GM18907 (cell line): ENCODE results near the gene JADE2.
A peak's percentile ranks its signal among the peaks of the same experiment; 100 is the strongest.
"Not testable (repeated sequence)": the region's sequence is repeated elsewhere in the genome, so short reads cannot be mapped to it uniquely, and the experiment has no call there.

Experiments used
- ATAC-seq: cut with Tn5 transposase; IDR thresholded peaks from one replicate; pipeline ENCODE4 v1.9.1; 2021; ENCODE audit warnings: mild to moderate bottlenecking, moderate library complexity; ENCODE audit not compliant: unreplicated experiment

The JADE2 gene

DNA sequence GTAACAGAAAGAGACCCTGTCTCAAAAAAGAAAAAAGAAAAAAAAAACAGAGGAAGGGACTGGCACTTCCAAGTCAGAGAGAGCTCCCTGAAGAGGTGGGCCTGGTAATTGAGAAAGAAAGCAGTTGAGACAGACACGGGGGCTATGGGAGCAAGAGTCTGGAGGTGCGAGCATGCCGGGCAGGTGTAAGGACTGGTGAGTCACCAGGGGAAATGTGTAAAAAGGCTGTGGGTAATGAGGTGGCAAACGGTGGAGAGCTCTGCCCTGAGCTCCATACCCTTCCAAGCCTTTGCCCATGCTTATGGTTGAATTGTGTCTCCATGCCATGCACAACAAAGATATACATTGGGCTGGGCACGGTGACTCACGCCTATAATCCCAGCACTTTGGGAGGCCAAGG lies 18.0 kb upstream of the JADE2 start:
- ATAC-seq, result no peak

DNA sequence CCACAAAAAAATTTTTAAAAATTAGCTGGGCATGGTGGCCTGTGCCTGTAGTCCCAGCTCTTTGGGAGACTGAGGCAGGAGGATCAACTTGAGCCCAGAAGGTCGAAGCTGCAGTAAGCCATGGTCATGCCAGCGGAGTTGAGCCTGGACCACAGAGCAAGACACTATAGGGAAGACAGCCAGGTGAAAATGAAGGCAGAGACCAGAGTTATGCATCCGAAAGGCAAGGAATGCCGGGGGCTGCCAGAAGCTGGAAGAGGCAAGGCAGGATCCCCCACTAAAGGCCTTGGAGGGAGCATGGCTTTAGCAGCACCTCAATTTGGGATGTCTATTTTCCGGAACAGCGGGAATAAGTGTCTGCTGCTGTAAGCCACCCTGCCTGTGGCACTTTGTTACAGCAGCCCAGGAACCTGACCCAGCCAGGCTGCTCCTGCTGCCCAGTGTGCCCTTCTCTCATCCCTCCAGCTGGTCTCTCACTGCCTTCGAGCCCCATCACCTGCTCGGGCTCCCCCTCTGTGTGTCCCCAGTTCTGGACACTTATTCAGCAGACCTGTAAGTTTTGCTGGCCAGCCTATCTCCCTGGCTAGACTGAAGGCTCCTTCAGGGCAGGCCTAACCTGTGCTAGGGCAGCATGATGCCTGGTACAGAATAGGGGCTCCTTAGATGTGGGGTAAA lies 16.8 kb upstream of the JADE2 start:
- ATAC-seq, result no peak

DNA sequence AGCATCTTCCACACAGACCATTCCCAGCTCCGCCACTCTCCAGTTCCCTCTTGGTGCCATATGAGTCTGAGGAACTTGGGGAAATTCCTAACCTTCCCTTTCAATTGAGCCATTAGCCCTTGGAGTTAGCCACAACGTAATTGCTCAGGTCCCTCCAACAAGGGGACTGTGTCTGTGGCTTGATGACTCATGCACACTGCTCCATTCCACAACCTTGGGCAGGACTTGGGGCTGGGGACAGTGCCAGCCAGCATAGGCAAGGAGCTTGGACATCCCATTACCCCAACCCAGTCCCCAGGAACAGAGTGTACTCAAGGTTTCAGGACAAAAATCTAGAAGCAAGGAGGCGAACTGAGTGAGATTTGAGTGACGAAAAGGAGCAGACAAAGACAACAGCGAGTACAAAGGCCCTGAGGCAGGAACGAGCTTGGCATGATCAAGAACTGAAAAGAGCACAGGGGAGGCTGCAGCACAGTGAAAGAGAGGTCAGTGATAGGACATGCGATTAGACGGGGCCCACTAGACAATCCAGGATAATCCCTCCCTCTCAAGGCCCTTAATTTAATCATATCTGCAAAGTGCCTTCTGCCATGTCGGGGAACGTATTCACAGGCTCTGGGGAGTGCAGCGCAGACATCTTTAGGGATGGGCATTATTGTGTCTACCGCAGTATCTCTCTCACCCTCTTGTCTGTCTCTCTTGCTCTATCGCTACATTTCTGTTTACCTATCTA lies 16.0 kb upstream of the JADE2 start:
- no peak for ATAC-seq

DNA sequence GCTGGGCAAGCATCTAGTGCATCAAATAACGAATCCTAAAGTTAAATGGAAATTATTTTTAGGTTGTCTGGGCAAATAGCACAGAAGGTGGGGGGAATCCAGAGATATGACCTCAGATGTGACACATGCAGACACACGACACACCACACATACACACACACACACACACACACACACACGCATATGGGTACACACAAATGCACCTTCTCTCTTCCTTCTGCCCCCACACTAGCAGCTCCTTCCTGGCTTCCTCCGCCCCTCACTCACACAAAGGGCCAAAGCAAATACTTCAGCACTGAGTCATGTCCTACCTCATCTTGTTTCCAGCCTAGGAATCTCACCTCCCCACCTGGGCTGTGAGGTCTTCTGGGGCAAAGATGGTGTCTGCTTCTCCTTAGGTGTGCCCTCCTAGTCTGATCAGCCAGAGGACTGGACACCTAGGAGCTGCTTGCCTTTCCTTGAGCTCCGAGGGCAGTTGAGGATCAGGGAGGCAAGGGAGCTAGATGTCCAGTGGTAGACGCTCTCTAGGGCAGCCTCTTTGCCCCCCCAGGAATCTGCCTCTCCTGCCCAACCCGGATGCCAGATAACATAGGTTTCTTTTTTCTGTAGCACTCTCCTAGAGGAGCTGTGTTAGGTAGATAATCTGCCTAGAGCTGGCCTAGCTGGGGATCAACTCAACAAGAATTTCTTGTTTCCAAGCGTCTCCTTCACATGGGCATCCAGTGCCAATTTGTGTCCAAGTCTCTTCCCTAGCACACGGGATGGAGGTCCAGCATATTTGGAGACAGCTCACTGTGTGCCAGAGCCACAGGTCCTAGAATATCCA lies 14.3 kb upstream of the JADE2 start:
- no peak for ATAC-seq

DNA sequence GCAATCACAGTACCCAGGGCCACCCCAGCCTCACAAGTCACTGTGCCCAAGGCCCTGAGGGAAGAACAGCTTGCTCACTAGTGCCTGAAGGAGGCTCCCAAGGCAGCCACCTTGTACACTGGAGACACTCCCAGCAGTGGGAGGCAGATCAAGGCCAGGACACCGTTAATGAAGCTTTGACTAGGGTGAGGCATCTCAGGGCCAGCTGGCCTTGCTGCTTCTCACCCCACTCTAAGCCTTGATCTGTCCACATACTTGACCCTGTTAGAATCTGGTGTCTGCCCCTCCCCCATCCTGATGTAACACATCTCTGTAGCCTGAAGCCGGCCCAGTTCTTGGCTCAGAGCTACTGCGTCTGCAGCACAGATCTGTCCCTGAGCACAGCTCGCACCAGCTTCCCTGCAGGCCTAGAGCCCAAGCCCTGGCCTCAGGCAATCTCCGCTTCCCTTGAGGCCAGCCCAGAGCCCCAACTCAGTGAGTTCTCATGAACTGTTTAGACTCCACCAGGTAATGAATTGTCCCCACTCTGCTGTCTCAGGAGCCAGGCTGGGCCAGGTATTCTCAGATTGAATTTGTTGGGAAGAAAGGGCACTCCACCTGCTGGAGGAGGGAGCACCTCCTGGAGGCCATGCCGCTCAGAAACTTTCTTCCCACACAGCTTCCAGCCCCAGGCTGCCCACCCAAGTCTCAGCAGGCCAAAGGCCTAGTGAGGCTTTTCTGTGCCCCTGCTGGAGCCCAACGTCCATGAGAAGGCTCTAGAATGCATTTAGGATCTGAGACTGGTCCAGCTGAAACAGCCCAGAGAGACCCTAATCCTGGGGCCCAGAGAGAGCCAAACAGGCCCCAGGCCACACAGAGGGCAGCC lies 13.4 kb upstream of the JADE2 start:
- no peak for ATAC-seq

DNA sequence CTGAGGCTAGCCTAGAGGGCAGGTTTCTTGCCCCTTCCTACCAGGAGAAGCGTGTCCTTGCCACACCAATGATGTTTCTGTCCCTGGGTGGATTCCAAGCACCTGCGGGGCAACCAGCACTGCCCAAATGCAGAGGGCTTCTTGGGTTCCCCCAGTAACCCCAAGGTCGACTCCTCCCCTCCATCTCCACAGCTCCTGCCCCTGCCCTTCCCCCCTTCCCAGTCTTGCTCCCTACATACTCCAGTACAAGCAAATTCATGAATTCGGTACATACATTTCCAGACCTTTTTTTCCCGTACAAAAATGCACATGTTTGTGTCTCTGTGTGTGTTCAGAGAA lies 12.8 kb upstream of the JADE2 start:
- ATAC-seq, result no peak

DNA sequence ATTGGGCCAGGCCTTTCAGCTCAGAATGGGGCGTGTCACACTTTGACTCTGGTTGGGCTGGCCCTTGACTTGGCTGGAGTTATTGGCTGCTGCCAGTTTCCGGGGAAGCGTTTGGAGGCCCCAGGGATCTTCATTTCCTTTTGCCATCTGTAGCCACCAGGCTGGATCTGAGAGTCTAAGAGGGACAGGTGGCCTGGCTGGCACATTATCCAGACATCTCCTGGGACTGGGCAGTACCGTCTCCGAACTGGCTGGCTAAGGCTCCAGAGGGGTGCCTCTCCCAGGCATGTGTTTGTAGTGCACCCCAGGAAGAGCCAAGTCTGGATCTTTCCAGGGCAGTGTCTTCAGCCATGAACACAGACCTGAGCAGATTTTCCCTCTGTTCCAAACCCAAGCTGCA lies 9.7 kb upstream of the JADE2 start:
- ATAC-seq, result no peak

DNA sequence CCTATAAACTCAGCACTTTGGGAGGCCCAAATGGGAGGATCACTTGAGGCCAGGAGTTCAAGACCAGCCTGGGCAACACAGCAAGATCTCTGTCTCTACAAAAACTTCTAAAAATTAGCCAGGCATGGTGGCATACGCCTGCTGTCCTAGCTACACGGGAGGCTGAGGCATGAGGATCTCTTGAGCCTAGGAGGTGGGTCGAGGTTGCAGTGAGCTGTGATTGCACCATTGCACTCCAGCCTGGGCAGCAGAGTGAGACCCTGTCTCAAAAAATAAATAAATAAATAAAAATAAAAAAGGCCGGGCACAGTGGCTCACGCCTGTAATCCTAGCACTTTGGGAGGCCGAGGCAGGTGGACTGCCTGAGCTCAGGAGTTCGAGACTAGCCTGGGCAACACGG lies 8.5 kb upstream of the JADE2 start:
- not testable (repeated sequence) for ATAC-seq

DNA sequence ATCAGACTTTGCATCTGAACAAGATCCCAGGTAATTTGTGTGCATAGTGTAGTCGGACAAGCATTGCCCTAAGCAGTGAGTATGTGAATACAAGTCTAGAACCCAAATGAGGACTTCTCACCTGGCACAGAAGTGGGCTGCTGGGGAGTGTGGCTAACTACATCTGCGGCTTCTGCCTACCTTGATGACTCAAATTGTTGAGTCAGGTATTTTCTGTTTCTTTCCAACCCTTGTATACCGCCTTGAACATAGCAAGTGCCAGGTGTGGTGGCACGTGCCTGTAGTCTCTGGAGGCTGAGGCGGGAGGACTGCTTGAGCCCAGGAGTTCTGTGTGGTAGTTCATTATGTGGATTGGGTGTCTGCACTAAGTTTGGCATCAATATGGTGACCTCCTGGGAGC lies 7.9 kb upstream of the JADE2 start:
- no peak for ATAC-seq

DNA sequence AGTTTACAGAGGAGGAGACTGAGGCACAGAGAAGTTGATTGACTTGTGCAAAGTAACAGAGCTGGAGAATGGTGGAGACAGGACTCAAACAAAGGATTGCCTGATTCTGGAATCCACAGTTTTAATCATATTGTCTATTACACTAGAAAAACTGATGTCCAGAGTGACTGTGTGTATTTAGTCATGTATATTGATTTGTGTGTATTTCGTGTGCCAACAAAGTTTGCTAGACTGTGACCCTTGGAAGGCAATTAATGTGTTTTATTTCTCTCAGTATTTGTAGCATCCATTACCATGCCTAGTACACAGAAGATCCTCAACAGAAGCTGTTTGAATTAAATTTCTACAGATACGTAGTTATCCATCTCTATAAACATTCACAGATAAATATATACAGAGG lies 5.5 kb upstream of the JADE2 start:
- no peak for ATAC-seq

DNA sequence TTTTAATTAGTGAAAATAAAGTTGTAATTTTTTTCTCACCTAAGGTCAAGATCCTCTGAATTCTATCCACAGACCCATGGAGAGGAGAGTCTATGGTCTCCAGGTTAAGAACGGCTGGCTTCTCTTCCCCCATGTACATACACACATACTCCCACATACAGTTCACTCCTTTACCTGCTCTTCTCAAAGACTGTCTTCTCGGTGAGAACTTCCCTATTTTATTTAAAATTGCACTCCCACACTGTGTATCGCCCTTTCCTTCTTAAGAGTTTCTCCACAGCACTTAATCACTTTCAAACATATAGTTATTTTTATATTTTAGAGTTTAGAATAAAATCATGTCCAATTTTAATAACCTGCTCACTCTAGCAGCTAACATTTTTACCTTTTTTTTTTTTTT lies 3.6 kb upstream of the JADE2 start:
- no peak for ATAC-seq

DNA sequence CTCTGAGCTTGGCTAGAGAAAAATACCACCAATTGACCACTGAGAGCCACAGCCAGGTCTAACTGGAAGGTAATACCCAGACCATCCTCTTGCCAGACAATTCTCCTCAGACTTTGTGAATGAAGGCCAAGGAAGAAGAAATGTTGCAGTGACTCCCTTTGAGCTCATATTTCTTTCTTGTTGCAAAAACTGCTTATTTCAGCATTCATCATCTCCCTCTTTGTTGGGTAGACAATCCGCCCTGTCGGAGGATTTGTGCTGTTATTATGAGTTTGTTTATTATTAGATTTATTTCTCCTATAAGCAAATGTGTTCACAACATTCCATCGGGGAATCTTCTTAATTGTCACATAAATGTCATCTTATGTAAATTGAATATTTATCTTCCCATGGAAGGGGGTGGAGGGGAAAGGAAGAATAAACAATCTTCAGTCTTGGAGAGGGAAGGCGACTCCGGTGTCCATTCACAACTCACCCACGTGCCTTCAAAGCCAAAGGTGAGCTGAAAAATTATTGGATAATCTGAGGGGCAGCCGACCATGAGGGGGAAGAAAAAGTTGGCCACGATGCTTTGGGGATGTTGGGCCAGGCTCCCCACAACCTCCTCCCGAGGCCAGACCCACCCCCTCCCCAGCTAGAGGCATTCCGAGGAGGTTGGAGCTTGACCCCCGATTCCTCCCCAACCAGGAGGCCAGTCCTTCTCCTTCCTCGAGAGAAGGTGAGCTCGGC lies 1.8 kb upstream of the JADE2 start:
- ATAC-seq, result no peak

DNA sequence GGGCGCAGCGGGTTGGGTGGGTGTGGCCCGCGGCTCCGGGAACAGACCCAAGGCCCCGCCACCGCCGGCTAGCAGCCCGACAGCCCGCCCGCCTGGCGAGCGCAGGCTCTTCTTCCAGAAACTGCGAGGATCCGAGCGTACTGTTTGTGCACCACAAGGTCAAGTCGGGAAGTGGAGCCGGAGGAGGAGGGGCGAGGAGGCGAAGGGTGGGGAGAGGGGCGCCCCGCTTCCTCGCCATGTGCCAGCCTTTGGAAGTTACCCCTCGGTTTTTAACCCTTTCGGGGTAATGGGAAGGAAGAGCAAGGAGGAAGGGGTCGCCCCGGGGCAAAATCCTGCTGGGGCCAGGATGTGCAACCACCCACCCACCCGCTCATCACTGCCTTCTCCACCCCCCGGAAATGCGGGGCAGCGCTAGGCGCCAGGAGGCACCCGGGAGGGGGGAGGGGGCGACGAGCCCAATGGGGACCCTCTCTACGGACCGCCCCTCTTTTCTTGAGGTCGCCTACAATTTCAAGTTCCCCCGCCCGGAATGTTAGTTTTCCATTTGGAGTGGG lies 1.1 kb upstream of the JADE2 start:
- no peak for ATAC-seq

DNA sequence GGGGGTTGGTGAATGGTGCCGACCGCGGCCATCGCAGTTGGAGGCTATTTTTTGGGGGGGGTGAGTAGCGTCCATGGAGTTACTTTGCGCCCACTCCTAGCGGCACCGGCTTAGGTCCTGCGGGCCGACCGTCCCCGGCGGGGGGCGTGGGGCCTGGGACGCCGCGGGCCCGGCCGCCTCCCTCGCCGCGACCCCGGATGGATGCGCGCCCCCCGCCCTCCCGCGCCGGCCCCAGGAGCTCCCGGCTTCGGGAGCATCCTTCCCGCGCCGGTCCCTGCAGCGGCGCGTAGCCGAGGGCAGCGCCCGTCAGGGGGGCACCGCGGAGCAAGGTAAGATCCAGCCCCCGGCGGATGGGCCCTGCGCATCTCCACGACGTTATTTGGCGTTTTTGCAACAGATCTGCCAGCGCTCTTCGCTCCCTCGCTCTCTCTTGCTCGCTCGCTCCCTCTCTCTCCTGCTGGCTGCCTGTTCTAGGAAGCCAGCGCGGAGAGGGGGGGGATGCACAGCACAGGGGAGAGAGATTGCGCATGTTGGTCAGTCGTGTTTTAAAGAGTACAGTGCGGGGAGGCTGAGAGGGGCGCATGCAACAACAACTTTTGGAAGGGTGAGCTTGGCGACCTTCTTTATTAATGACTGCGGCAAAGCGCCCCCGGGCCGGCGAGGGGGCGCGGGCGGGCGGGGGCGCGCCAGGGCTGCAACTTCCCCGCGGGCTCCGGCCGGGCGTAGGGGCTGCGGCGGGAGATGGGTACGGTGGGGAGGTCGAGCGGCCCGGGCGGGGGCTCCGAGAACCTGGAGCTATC lies 413 bp downstream of the JADE2 start:
- ATAC-seq, result peak; percentile 13

DNA sequence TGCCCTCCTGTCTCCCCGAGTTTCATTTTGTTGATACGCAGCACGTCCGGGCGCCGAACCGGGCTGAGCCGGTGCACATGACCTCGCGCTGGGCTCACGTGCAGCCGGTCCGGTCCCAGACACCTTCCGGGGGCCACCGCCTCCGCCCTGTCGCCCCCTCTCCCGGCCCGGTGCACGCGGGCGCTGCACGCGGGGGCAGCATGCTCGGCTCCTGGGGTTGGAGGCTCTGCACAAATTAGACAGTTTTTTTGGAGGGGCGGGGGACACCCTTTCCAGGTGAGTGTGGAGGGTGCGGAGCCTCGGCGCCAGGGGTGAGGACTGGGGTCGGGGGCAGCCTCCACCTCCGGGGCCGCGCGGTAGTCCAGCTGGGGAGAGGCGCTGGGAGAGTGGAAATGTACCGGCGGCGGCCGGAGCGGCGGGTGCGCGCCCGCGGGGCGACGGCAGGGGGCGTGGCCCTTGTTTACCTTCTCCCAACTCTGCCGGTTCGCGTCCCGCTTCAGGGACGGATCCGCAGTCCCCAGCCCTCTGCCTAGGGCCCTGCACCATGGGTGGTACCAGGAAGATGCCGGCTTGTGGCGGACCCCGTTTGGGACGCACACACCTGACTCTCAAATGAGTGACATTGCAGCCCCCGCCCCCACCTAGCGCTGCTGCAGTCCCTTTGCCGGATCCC lies 1.1 kb downstream of the JADE2 start:
- peak; percentile 26 for ATAC-seq

DNA sequence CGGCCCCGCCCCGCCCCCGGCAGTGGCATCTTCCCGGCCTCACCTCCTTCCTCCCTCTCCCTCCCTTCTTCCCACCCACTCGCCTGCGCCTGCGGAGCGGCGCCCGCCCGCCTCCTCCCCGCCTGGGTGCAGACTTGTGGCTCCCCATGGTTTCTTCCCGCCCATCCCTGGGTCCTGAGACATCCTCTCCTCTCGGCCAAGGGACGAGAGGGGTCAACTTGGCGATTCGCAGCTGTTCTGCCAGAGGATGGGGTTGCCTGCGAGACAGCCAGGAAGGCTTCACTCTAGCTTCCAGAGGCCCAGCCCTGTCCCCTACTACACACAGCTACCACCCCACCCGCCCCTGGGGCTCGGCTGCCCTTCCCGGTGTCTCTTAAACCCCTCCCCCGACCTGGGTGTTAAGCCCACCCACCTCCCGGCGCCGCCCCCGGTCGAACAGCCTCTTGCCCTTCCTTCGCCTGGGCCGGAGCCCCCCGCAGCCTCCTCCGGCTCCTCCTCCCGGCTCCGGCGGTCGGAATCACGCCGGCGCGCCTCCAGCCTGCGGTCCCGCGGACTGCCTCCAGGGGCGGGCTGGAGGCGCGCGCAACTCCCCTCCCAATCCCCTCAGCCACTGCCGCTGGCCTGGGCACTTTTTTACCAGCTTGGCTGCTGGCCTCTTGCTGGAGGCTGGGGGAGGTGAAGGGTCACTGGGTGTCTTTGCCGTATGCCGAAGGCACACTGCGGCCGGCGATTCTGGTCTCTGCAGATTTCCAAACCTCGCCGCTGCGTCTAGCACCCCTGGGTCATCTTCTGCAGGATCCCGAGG lies 1.9 kb downstream of the JADE2 start:
- peak; percentile 45 for ATAC-seq

DNA sequence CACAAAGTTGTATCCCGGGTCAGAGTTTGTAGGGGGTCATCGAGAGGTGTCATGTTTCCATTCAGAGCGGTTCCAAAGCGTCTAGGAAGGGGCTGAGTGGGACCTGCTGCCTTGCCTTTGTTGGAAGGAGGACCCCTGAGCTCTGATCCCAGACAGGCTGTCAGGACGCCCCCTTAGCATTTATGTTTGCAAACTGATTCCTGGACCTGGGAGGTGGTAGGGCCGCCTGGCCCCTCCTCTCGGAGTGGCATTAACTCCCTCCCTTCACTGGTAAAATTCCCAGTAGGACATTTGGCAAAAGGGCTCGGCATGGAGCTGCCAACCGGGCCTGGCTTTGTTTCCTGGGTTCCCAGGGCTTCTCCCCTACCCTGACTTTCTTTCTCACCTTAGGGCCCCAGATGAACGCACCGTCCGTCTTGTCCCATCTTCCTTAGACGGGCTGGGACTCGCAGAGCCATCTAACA lies 2.5 kb downstream of the JADE2 start:
- ATAC-seq, result no peak

DNA sequence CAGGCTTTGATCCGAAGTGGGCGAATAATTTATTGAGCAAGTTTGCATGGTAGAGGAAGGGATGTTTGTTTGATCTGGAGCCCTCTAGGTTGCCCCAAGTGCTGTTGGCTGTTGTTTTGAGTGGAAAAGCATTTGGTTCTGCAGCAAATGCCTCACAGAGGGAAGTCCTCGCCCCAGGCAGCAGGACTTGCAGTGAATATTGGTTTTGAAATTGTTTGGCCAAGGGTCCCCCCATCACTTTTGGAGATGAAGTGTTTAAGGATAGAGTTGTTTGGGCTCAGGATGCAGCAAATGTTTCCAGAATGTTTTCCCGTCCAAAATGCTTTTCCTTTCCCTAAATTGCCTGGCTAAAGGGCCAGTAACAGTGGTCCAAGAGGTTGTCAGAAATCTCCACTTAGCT lies 3.1 kb downstream of the JADE2 start:
- ATAC-seq, result no peak
